ENCODE measurements around the gene ATP5IF1. TPM values are rescaled to one million over a fixed set of nuclear protein-coding genes. Genes with fewer than 3 reads are reported as not detected.

ATP5IF1 gene
- total and polyA plus RNA-seq, 2 of the 8 experiments (the other 6 are each of a cell fraction or from before 2014, with no cell fraction given) = 198 to 242 TPM

DNA sequence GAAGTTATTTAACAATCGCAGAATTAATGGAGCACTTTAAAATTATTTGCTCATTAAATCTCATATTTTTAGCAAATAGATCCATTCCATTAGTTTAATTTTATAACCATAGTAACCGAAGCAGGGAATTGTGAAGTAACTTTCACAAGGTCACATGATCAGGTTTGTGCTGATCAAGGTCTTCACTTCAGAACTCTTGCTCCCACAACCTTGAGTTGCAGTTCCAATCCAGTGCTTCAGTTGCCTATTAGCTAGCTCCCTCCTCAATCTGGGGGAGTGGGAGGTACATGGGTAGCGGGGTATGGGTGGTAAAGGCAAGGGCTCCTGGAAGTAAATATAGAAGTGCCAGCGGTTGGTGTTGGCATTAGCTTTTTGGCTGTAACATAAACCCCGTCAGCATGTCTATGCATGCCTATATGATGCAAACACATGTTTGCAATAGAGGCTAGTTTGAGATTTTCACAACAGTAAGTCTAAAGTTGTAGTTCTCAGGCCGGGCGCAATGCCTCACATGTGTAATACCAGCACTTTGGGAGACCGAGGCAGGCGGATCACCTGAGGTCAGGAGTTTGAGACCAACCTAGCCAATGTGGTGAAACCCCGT, 5.8 kb downstream of the ATP5IF1 start (continued):
- TF ChIP-seq TBP (IDR thresholded peaks at IDR 0.05; ENCODE audit: low read depth, low read length) (no peak), YY1 (IDR thresholded peaks at IDR 0.05; ENCODE audit: low read depth, low read length) (no peak), CBX5 (IDR thresholded peaks at IDR 0.05; ENCODE audit: low read depth, low read length) (no peak), BACH1 (IDR thresholded peaks at IDR 0.05; ENCODE audit: low read length) (no peak), CEBPB (IDR thresholded peaks at IDR 0.05; ENCODE audit: low read depth, low read length) (no peak)
- TF ChIP-seq, protein P1, sequence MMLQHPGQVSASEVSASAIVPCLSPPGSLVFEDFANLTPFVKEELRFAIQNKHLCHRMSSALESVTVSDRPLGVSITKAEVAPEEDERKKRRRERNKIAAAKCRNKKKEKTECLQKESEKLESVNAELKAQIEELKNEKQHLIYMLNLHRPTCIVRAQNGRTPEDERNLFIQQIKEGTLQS (IDR thresholded peaks at IDR 0.05; ENCODE audit: insufficient read depth, low read depth, low read length) = no peak
- TF ChIP-seq, protein P2, sequence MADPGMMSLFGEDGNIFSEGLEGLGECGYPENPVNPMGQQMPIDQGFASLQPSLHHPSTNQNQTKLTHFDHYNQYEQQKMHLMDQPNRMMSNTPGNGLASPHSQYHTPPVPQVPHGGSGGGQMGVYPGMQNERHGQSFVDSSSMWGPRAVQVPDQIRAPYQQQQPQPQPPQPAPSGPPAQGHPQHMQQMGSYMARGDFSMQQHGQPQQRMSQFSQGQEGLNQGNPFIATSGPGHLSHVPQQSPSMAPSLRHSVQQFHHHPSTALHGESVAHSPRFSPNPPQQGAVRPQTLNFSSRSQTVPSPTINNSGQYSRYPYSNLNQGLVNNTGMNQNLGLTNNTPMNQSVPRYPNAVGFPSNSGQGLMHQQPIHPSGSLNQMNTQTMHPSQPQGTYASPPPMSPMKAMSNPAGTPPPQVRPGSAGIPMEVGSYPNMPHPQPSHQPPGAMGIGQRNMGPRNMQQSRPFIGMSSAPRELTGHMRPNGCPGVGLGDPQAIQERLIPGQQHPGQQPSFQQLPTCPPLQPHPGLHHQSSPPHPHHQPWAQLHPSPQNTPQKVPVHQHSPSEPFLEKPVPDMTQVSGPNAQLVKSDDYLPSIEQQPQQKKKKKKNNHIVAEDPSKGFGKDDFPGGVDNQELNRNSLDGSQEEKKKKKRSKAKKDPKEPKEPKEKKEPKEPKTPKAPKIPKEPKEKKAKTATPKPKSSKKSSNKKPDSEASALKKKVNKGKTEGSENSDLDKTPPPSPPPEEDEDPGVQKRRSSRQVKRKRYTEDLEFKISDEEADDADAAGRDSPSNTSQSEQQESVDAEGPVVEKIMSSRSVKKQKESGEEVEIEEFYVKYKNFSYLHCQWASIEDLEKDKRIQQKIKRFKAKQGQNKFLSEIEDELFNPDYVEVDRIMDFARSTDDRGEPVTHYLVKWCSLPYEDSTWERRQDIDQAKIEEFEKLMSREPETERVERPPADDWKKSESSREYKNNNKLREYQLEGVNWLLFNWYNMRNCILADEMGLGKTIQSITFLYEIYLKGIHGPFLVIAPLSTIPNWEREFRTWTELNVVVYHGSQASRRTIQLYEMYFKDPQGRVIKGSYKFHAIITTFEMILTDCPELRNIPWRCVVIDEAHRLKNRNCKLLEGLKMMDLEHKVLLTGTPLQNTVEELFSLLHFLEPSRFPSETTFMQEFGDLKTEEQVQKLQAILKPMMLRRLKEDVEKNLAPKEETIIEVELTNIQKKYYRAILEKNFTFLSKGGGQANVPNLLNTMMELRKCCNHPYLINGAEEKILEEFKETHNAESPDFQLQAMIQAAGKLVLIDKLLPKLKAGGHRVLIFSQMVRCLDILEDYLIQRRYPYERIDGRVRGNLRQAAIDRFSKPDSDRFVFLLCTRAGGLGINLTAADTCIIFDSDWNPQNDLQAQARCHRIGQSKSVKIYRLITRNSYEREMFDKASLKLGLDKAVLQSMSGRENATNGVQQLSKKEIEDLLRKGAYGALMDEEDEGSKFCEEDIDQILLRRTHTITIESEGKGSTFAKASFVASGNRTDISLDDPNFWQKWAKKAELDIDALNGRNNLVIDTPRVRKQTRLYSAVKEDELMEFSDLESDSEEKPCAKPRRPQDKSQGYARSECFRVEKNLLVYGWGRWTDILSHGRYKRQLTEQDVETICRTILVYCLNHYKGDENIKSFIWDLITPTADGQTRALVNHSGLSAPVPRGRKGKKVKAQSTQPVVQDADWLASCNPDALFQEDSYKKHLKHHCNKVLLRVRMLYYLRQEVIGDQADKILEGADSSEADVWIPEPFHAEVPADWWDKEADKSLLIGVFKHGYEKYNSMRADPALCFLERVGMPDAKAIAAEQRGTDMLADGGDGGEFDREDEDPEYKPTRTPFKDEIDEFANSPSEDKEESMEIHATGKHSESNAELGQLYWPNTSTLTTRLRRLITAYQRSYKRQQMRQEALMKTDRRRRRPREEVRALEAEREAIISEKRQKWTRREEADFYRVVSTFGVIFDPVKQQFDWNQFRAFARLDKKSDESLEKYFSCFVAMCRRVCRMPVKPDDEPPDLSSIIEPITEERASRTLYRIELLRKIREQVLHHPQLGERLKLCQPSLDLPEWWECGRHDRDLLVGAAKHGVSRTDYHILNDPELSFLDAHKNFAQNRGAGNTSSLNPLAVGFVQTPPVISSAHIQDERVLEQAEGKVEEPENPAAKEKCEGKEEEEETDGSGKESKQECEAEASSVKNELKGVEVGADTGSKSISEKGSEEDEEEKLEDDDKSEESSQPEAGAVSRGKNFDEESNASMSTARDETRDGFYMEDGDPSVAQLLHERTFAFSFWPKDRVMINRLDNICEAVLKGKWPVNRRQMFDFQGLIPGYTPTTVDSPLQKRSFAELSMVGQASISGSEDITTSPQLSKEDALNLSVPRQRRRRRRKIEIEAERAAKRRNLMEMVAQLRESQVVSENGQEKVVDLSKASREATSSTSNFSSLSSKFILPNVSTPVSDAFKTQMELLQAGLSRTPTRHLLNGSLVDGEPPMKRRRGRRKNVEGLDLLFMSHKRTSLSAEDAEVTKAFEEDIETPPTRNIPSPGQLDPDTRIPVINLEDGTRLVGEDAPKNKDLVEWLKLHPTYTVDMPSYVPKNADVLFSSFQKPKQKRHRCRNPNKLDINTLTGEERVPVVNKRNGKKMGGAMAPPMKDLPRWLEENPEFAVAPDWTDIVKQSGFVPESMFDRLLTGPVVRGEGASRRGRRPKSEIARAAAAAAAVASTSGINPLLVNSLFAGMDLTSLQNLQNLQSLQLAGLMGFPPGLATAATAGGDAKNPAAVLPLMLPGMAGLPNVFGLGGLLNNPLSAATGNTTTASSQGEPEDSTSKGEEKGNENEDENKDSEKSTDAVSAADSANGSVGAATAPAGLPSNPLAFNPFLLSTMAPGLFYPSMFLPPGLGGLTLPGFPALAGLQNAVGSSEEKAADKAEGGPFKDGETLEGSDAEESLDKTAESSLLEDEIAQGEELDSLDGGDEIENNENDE (IDR thresholded peaks at IDR 0.05; ENCODE audit: insufficient replicate concordance, low read length) = no peak

Data from H1 (cell line).